GM10248 (cell line): ENCODE results near the gene PILRA.

Experiments used
- CTCF ChIA-PET: fragments of 300-600 bp; sonication (Branson Sonifier 250); formaldehyde crosslinking; extraction: SDS; loops from one replicate; lab custom pipeline; 2021; ENCODE audit warnings: antibody characterized with exemption; lab: Yijun Ruan, JAX
- POLR2A ChIA-PET: fragments of 350-650 bp; sonication (Branson Sonifier 250); formaldehyde crosslinking; extraction: SDS; loops from one replicate; lab custom pipeline; 2020; ENCODE audit warnings: antibody characterized with exemption; lab: Yijun Ruan, JAX
- DNase-seq: peaks from one replicate; pipeline ENCODE4 v3.0.0; 2012; ENCODE audit errors: extremely low spot score
- CTCF ChIP-seq: IDR thresholded peaks from 2 replicates; pipeline ENCODE4 v1.5.1; 2012; ENCODE audit warnings: mild to moderate bottlenecking, low read depth; ENCODE audit errors: extremely low read depth, missing control alignments, control extremely low read depth

Gene PILRA

GRCh38 chr7:100372256-100372655 is 1.0 kb upstream of the PILRA start:
- DNase-seq: no peak
- TF ChIP-seq CTCF: no peak
- ChIA-PET CTCF (interaction anchor here (1.3 kb wide), 1 partner anchor 36 kb away, joined by 3 read pairs; no protein-coding TSS in a partner anchor), POLR2A (no interaction called here)

GRCh38 chr7:100372694-100373093 is 593 bp upstream of the PILRA start:
- CTCF ChIA-PET: interaction anchor here (1.3 kb wide), 1 partner anchor 35 kb away, joined by 3 read pairs; no protein-coding TSS in a partner anchor
- DNase-seq: no peak
- POLR2A ChIA-PET: no interaction called here
- no peak for TF ChIP-seq CTCF

GRCh38 chr7:100373870-100374598 is 747 bp downstream of the PILRA start:
- TF ChIP-seq CTCF: peak; percentile 37
- ChIA-PET POLR2A (interaction anchor here (0.5 kb wide), 1 partner anchor 46 kb away, joined by 3 read pairs; no protein-coding TSS in a partner anchor), CTCF (interaction anchor here (0.7 to 2.6 kb wide), 3 partner anchors 11 to 34 kb away, joined by 4 to 16 read pairs (median 5); no protein-coding TSS in a partner anchor)
- peak; percentile 40 for DNase-seq

GRCh38 chr7:100374601-100375000 is 1.3 kb downstream of the PILRA start:
- ChIA-PET POLR2A (interaction anchor here (0.5 kb wide), 1 partner anchor 47 kb away, joined by 3 read pairs; no protein-coding TSS in a partner anchor), CTCF (interaction anchor here (0.7 to 2.6 kb wide), 3 partner anchors 10 to 33 kb away, joined by 4 to 16 read pairs (median 5); no protein-coding TSS in a partner anchor)
- no peak for TF ChIP-seq CTCF
- no peak for DNase-seq

GRCh38 chr7:100376066-100376465 is 2.8 kb downstream of the PILRA start:
- no peak for DNase-seq
- ChIA-PET POLR2A (no interaction called here), CTCF (interaction anchor here (0.7 to 2.6 kb wide), 3 partner anchors 8 to 32 kb away, joined by 3 to 16 read pairs (median 4); no protein-coding TSS in a partner anchor)
- no peak for TF ChIP-seq CTCF

- no peak for TF ChIP-seq CTCF
- POLR2A ChIA-PET: no interaction called here
- DNase-seq: no peak
- CTCF ChIA-PET: no interaction called here
Measured at GRCh38 chr7:100378114-100378755, 4.9 kb downstream of the PILRA start.
